MCF 10A (cell line): ENCODE results near the gene DNAH17. TPM values are rescaled to one million over a fixed set of nuclear protein-coding genes. Genes with fewer than 3 reads are reported as not detected.

Source experiments
- BruUV-seq: library from RNA; stranded (reverse); fragments of 400-500 nt; replicated peaks from 2 replicates; lab custom pipeline; 2021; lab: Mats Ljungman, UMichigan
- CTCF ChIA-PET: fragments of 300-600 bp; sonication (Branson Sonifier 250); formaldehyde crosslinking; extraction: SDS; loops from one replicate; lab custom pipeline; 2021; ENCODE audit warnings: antibody characterized with exemption, inconsistent platforms; lab: Yijun Ruan, JAX
- POLR2A ChIA-PET: fragments of 300-600, 350-650 bp; sonication (Branson Sonifier 250); formaldehyde crosslinking; extraction: SDS; loops from one replicate; lab custom pipeline; 2020; ENCODE audit warnings: antibody characterized with exemption, inconsistent platforms; lab: Yijun Ruan, JAX
- DNase-seq: peaks from one replicate; pipeline ENCODE4 v3.0.0-alpha.2; 2018; ENCODE audit not compliant: unreplicated experiment
- H3K27ac Mint-ChIP-seq: one replicate; pipeline ENCODE4 v1.8.0; 2022; ENCODE audit warnings: mild to moderate bottlenecking, low read depth, mixed read lengths; ENCODE audit not compliant: unreplicated experiment
- H3K27me3 Mint-ChIP-seq: one replicate; pipeline ENCODE4 v1.8.0; 2022; ENCODE audit warnings: mixed read lengths; ENCODE audit not compliant: insufficient read depth, unreplicated experiment
- H3K36me3 Mint-ChIP-seq: one replicate; pipeline ENCODE4 v1.8.0; 2022; ENCODE audit warnings: mild to moderate bottlenecking, moderate library complexity, mixed read lengths; ENCODE audit not compliant: insufficient read depth, unreplicated experiment
- H3K4me1 Mint-ChIP-seq: one replicate; pipeline ENCODE4 v1.8.0; 2022; ENCODE audit warnings: mixed read lengths; ENCODE audit not compliant: insufficient read depth, unreplicated experiment
- H3K4me3 Mint-ChIP-seq: one replicate; pipeline ENCODE4 v1.8.0; 2022; ENCODE audit warnings: mild to moderate bottlenecking, moderate library complexity, mixed read lengths; ENCODE audit not compliant: unreplicated experiment
- H3K9me3 Mint-ChIP-seq: one replicate; pipeline ENCODE4 v1.8.0; 2022; ENCODE audit warnings: mixed read lengths; ENCODE audit not compliant: unreplicated experiment
- CTCF ChIP-seq: fragments of 200-600 bp; IDR thresholded peaks from one replicate; pipeline ENCODE4 v1.8.0; 2022; ENCODE audit warnings: antibody characterized with exemption, mild to moderate bottlenecking; ENCODE audit not compliant: unreplicated experiment
- intact Hi-C: fragments of 100-400 bp; cut with micrococcal nuclease; formaldehyde crosslinking; loops from 2 replicates; pipeline ENCODE4 v1.14.1; 2022
- total RNA-seq: library from RNA; stranded (reverse); gene quantifications from 2 replicates; pipeline ENCODE4 v1.2.3, GENCODE V29; 2022

The DNAH17 gene
- total RNA-seq, 1 experiment from 2014 or later, result not detected

- ChIA-PET POLR2A (interaction anchor here (0.7 kb wide), 1 partner anchor 8 kb away, joined by 3 read pairs; no protein-coding TSS in a partner anchor), CTCF (interaction anchor here (0.6 kb wide), 2 partner anchors 59 to 200 kb away, joined by 3 read pairs; no protein-coding TSS in a partner anchor)
- H3K27me3 Mint-ChIP-seq, result peaks cover under 1% of the 10 kb centered on the region
- no peak for TF ChIP-seq CTCF
- peak; percentile 41 for DNase-seq
- H3K4me1 Mint-ChIP-seq, result peaks cover 16% of the 10 kb centered on the region
- no peak overlapping the region for H3K4me3 Mint-ChIP-seq
- no peaks in the 10 kb centered on the region for H3K36me3 Mint-ChIP-seq
- no peaks in the 10 kb centered on the region for H3K9me3 Mint-ChIP-seq
- no peak overlapping the region for H3K27ac Mint-ChIP-seq
- intact Hi-C loops, result no loop called here
- no TSS peak for BruUV-seq
Measured at GRCh38 chr17:78538033-78538776, 39.0 kb downstream of the DNAH17 start.

GRCh38 chr17:78537217-78537860 lies 39.9 kb downstream of the DNAH17 start:
- no peaks in the 10 kb centered on the region for H3K9me3 Mint-ChIP-seq
- H3K36me3 Mint-ChIP-seq, result no peaks in the 10 kb centered on the region
- H3K4me3 Mint-ChIP-seq, result no peak overlapping the region
- H3K27me3 Mint-ChIP-seq, result peaks cover 9% of the 10 kb centered on the region
- ChIA-PET POLR2A (interaction anchor here (0.7 to 1.1 kb wide), 2 partner anchors 9 to 169 kb away, joined by 3 read pairs; no protein-coding TSS in a partner anchor), CTCF (interaction anchor here (0.6 kb wide), 1 partner anchor 201 kb away, joined by 3 read pairs; no protein-coding TSS in a partner anchor)
- H3K4me1 Mint-ChIP-seq, result peaks cover 24% of the 10 kb centered on the region
- intact Hi-C loops, result no loop called here
- no TSS peak for BruUV-seq
- TF ChIP-seq CTCF, result no peak
- DNase-seq, result peak; percentile 32
- no peak overlapping the region for H3K27ac Mint-ChIP-seq

GRCh38 chr17:78535273-78536197 lies 41.7 kb downstream of the DNAH17 start:
- H3K36me3 Mint-ChIP-seq, result peaks cover 5% of the 10 kb centered on the region
- ChIA-PET CTCF (interaction anchor here (0.5 kb wide), 1 partner anchor 17 kb away, joined by 3 read pairs; no protein-coding TSS in a partner anchor), POLR2A (no interaction called here)
- H3K27me3 Mint-ChIP-seq, result peaks cover 10% of the 10 kb centered on the region
- no peaks in the 10 kb centered on the region for H3K9me3 Mint-ChIP-seq
- no peak for TF ChIP-seq CTCF
- no TSS peak for BruUV-seq
- DNase-seq, result peak; percentile 38
- H3K27ac Mint-ChIP-seq, result no peak overlapping the region
- peaks cover 17% of the 10 kb centered on the region for H3K4me1 Mint-ChIP-seq
- intact Hi-C loops, result no loop called here
- no peak overlapping the region for H3K4me3 Mint-ChIP-seq
